CD4-positive, alpha-beta T cell treated with Interleukin-4 for 4 hours (primary cell): Measurements from ENCODE around the gene ANO6.
"Not testable (repeated sequence)": the region's sequence is repeated elsewhere in the genome, so short reads cannot be mapped to it uniquely, and the experiment has no call there.

Source experiments
- DNase-seq: peaks from one replicate; pipeline ENCODE4 v3.0.0-alpha.2; 2020

Gene ANO6

DNA sequence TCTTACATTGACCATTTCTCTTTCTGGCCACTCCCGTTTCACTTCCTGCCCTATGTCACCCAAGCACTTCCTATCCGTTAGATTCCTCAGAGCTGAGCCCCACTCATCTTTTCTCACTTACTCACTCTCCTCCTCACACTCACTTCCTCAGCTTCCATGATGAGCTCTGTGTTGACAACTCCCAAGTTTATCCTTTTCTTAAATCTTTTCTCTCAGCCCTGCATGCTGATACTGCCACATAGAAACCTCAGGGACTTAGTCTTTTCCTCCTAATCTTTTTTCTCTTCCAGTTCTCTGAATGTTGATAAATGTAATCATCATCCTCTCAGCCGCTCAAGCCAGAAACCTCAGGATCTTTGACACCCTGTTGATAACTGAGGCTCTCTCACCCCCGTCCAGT lies 99.6 kb downstream of the ANO6 start:
- DNase-seq, result no peak

DNA sequence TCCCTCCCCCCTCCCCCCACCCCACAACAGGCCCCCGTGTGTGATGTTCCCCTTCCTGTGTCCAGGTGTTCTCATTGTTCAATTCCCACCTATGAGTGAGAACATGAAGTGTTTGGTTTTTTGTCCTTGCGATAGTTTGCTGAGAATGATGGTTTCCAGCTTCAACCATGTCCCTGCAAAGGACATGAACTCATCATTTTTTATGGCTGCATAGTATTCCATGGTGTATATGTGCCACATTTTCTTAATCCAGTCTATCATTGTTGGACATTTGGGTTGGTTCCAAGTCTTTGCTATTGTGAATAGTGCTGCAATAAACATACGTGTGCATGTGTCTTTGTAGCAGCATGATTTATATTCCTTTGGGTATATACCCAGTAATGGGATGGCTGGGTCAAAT lies 101.4 kb downstream of the ANO6 start:
- not testable (repeated sequence) for DNase-seq

DNA sequence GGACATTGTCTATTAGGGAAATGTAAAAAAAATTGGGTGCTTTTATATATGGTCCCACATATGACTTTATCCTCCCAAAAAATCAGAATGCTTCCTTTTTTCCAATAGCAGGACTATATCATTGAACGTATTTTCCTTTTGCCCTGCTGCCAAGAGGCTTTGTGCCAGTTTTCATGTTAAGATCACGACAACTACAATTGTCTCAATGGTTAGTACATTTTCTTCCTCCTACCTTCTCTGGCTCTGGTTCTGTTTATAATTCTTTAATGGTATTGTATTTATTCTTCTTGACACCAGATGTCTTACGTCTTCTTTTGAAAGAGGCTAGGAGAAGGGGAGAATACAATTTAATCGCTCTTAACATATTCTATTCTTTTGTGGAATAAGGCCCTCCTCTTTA lies 106.9 kb downstream of the ANO6 start:
- DNase-seq, result no peak

DNA sequence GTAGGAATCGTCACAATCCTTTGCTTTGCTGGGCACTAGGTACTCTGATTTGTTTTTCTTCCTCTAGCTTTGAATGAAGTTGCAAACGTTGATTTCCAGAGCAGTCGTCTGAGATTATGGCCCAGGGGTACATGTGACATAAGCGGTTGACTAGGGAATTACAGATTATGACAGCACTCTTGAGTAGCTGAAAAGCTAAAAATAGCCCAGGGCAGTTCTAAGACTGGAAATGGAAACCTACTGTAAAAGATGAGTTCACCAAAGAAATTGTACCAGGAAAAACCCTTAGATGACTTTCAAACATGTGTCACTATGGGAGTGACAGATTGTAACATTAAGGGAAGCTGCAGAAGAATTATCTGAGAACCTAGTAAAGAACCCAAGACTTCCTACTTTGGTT lies 108.5 kb downstream of the ANO6 start:
- DNase-seq, result no peak

DNA sequence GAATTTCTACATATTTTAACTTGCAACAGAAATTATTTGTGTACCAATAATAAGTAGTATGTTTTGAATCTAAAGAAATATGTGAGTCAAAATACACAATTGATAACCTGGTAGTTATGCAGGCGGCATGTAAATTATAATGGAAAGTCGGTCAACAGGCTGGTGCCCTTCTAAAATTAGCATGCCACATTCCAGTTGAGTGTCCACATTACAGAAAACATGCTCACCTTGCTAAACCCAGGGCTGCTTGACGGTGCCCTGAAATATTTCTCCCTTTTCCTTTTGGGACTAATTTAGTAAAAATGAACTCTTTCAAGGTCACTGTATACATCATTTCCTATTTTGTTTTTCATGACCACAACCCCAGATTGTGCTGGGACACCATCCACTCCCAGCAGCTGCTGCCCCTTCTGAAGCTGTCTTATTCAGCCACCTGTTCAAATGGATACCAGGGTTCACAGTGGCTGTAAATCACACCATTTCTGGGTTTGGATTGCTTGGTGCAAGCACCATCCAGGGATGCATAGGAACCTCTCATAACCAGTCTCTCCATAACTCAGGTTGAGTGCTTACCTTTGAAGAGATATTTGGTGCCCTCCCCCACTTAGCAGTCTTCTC lies 110.6 kb downstream of the ANO6 start:
- no peak for DNase-seq

DNA sequence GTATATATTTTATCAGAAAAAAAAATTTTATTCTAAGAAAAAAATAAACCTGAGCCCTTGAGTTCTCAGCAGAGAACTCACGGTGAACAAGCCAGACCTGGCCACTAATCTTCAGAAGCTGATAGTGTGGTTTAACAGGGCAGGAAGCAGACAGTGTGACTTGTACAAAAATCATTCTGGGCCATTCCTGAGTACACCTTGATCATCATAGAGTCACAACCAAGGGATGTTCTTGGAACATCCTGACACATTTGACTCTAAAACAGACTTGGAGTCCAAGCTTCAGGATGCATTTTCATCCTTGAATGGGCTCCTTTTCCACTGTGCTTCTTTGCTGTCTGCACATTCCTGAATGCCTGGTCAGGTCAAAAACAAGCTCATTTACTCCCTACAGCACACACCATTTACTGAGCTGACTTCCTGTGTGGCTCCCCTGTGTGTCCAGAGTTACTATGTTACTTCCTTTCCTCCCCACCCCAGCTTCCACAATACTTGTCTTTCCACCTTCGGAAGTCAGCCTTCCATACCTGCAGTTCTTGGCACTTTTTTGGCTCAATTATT lies 112.0 kb downstream of the ANO6 start:
- no peak for DNase-seq

DNA sequence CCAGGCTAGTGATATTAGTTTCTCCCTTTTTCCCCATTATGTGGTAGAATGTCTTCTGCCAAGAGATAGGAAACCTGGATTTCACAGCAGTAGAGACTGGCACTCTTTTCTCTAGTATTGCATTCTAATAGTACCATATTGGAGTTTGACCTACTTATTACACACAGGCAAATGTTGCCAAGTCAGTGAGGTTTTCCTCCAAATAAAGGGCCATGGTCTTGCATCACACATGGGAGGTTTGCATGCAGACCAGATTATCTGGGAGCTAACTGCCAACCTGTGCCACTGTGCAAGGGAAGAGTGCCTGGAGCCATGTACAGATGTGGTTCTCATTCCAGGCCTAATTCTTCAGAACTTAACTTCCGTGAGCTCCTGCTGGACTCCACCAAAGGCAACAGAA lies 113.3 kb downstream of the ANO6 start:
- no peak for DNase-seq

DNA sequence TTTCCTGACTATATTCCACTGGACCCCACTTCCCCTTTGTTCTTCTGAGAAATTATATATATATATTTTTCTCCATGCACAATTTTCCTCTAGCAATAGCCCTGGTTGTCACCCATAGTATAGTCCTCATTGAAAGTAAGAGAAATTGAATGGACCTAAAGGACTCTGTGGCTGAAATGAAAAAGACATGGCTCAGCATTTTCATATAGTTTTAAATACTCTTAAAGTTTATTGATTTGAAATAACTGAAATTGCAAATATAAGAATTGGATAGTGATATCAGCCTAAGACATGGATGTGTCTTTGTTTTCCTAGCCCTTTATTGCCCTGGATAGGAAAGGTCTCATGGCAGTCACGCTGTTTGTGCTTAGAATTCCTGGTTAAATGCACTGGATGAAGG lies 113.8 kb downstream of the ANO6 start:
- no peak for DNase-seq

DNA sequence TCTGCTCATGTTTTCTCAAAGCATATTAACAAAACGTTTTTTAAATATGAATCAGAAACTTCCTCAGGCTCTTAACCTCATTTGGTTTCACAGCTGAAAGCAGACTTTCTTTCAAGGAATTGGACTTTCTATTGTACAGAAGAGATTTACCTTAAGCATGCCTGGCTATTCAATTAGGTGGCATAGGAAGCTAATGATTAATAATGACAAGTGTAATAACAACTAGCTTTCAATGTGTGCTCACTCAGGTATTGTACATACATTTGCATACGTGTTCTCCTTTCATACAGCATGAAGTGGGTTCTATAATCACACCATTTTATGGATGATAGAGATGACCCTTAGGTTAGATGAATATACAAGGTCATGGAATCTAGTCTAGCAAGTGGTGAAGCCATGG lies 115.7 kb downstream of the ANO6 start:
- no peak for DNase-seq

DNA sequence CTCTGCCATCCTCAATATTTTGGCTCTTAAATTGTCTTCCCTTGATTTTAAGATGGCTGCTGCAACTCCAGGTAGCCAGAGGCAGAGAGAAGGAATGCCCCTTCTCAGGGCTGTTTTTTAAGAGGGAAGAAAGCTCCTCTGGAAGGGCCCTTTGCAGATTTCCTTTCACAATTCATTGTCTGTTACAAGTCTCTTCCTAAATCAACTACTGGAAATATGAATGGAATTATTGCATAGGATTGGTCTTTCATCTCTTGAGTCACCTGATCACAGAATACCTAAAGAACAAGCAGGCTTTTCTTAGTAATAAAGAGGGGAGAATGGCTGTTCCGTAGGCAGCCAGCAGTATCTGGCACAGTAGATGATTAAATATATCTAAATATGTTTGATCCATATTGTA lies 118.5 kb downstream of the ANO6 start:
- no peak for DNase-seq

DNA sequence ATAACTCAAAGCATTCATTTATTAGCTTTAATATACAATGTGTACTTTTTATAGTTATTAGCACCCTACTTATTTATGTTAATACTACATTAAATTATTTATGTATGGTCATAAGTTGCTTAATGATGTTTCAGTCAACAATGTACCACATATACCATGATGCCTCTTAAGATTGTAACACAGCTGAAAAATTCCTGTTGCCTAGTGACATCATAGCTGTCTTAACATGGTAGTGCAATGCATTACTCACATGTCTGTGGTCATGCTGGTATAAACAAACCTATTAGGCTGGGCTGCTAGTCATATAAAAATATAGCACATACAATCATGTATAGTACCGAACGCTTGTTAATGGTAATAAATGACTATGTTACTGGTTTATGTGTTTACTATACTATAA lies 120.4 kb downstream of the ANO6 start:
- DNase-seq, result no peak

DNA sequence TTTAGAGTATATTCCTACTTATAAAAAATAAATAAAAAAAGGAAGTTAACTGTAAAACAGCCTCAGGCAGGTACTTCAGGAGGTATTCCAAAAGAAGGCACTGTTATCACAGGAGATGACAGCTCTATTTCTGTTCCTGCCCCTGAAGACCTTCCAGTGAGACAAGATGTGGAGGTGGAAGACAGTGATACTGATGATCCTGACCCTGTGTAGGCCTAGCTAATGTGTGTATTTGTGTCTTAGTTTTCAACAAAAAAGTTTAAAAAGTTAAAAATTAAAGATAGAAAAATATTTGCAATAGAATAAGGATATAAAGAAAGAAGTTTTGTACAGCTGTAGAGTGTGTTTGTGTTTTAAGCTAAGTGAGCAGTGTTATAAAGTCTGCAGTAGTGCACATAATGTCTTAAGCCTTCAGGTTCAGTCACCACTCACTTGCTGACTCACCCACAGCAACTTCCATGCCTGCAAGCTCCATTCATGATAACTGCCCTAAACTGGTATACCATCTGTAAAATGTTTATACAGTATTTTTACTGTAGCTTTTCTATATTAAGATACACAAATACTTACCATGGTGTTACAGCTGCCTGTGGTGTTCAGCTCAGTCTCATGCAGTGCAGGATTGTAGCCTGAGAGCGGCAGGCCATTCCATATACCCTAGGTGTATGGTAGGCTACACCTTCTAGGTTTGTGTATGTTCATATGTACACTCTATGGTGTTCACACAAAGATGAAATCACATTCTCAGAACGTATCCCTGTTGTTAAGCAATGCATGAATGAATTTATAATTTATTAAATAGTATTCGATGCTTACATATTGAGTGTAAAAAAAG lies 121.1 kb downstream of the ANO6 start:
- DNase-seq, result no peak

DNA sequence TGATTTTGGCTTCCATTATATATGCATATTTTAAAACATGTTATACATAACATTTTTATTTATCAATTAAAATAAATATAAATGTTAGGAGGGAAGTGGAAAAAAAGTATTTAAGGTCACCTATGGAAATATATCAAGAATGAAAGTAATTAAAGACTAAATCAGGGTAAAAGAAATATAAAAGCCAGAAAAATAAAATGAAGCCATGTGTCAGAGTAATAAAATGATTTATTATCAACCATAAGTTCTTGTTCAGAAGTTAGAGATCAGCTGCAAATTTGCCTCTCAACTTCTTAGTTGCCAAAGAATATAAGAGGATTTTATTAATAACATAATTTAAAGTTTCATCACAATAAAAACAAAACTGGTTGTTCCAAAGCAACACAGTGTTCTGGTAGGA lies 121.9 kb downstream of the ANO6 start:
- no peak for DNase-seq

DNA sequence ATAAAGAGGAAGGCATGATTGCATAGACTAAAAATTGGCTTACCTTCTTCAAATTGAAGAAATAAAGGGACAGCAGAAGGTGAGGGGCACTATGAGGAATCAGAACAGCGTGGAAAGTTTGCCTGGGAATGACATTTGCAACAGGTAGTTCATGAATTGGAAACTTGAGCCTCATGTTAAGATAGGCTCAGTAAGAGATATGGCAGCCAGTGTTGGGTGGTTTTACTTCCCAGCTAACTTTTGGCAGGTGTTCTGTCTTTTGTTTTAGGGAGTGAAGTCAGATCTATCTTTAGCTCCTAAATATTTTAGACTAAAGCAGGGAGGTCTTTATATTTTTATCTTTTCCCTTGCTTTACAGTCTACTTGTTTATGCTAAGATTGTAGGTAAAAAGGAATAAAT lies 122.4 kb downstream of the ANO6 start:
- no peak for DNase-seq

DNA sequence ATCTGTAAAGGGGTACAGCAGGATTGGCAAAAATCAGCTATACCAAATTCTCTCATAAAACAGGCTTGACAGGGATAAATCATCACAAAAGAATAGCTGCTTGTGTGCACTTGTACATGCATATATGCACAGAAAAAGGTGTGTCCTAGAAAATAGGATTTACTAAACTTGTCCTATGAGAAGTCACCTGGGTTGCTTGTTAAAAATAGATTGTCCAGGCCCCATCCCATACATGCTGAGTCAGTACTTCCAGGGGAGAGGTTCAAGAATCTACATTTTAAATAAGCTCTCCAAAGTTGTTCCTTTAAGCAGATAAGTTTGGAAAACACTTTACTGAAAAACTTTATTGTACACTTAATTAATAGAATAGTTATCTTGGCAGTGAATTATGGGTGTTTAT lies 123.1 kb downstream of the ANO6 start:
- no peak for DNase-seq

DNA sequence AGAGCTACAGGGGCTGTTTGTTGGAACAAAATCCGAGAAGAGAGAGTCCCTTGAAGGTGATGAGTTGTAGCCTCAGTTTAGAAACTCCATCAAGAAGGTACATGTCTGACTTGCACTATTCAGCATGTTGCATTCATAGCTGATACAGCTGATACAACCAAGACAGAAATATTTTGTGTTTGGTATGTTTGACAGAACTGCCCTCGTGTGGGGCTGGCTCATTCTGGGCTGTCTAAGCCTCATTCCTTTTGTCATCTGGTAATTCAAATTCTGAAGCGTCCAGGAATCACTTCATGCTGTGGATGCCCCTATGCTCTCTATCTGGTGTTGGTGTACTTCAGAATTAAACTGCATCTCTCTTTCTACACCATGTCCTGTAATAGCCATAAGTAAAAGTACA lies 126.3 kb downstream of the ANO6 start:
- DNase-seq, result no peak

DNA sequence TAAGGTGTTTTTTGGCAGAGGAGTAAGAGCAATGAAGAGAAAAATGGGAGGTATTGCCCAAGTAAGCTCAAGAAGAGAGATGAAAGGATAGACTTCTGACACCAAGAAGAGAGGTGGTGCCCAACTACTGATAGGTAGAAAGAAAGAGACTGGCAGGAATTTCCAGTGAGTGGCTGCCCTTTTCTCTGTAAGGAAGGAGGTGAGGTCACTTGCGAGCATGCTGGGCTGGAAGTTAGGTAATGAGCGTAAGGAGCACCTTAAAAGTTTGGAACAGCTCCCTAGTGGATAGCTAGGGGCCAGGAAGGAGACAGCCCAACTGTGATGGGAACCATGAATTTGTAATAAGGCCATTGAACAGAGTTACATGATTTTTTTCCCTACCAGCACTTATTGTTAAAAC lies 127.0 kb downstream of the ANO6 start:
- DNase-seq, result no peak

DNA sequence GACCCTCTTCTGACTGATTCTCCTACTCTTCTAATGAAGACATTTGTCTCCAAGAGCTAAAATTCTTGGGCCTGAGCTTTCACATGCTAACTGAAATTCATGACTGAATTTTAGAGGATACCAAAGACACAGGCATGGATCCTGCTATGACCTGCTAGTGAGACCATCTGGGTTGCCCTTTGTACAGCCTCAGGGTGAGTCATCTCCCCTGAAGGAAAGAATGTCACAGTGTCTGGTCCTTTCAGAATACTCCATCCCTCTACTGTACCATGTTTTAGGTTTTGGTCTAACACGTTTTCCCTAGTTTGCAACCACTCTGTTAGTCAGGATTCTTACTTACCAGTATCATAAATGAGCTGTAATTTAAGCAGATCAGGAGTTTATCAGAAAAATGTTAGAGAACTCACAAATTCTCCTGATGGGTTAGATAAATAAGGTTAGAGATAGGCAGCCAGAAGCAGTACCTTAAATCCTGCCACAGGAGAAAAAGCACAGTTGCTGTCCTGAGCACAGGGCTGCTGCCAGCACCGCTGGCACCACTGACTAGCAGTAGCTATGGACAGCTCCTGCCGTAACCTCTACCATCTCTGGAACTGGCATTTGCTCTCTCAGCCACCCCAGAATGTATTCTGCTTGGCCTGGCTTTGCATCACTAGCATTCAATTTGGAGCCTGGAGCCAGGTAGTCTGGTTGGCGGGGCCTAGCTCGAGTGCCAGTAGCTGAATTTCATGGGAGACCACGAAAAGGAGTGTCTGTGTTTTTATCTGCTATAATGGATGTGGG lies 127.6 kb downstream of the ANO6 start:
- DNase-seq, result no peak

DNA sequence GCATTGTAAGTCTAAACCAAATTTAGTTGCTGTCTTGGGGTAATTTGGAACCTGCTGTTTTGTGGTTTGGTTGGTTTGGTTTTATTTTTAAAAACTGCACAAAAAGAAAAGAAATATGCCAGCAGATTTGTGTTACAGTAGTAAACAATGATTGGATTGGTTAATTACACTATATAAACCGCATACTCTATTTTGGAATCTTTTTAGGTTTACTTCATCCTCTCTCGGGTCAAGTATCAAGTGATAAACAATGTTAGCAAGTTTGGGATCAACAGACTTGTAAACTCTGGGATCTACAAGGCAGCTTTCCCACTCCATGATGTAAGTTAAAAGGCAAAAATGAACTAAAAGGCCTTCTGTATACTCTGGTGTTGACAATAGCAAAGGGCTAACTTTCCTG lies 132.4 kb downstream of the ANO6 start:
- DNase-seq, result no peak

DNA sequence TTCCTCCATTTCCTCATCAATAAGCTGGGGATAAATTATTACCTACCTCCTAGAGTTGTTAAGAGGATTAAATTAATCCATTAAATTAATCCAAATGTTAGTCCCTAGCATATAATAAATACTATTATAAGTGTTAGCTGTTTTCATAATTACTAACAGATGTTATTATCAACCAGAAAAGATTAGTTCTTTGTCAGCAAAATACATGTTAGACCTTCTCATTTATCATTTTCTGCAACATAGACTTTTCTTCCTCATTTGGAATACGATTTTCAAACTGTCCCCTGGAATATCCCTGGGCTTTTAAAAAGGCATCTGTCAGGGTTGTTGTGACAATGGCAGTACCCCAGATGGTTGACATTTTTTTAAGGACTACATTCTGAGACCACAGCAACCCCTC lies 133.1 kb downstream of the ANO6 start:
- no peak for DNase-seq

DNA sequence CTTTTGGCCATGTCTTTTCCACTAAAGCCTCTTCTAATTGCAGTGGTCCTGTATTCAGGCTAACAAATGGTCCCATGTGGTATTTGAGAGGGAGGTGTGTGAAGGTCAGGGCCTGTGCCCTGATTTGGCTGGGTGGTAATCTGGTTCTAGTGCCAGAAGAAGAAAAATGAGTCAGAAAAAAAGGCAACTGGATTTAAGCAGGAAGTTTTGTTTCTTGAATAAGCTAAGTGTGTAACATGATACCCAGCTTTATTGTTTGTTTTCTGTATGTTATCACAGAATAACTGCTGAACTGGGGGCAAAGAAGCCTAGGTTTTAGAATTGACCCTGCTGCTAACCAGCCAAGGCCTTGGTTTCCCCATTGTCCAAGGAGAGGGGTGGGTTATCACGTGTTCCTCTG lies 134.0 kb downstream of the ANO6 start:
- DNase-seq, result no peak

DNA sequence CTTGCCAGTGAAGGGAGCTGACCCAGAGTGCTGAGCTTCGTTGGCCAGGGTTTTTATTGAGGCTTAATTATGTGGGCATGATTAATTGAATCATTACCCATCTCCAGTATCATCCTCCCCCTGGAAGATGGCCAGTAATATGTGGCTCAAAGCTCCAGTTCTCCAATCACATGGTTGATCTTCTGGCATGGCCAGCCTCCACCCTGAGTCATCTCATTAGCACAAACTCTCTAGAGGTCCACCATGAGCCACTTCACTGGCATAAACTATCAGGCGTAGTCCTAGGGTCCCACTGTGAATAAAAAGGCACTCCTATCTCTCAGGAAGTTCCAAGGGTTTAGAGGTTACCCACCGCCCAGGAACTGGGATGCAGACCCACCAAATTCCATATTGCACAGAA lies 135.0 kb downstream of the ANO6 start:
- DNase-seq, result no peak

DNA sequence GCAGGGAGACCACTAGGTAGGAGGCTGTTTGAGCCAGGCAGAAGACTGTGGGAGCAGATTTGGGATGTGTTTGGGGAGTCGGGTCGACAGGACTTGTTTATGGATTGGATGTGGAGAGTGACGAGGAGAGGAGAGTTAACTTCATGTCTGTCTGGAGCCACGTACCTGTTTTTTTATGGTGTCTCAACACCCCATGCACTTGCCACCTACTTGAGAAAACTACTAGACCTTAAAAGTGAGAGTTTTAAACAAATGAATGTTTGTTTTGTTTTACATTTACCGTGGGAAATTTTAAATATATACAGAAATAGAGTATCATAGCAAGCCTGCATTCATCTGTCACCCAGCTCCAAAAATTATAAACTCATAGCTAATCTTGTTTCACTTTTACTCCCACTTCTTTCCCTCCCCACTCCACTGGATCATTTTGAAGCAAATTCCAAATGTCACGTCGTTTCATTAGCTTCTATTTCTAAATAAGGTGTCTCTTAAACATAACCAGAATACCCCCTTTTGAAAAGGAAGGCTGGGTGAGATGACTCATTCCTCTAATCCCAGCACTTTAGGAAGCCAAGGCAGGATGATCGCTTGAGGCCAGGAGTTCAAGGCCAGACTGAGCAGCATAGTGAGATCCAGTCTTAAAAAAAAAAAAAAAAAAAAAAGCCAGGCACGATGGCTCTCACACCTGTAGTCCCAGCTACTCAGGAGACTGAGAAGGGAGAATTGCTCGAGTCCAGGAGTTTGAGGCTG lies 136.2 kb downstream of the ANO6 start:
- DNase-seq, result no peak
